Measurements from ENCODE around the gene MSI1.

- TF ChIP-seq CTCF (IDR thresholded peaks at IDR 0.05 in 4 of 5, conservative IDR thresholded peaks at IDR 0.05 in 1 of 5) (no peak), POLR2A (IDR thresholded peaks at IDR 0.05) (no peak)
Observed at GRCh38 chr12:120369603-120370342, 809 bp upstream of the MSI1 start.

All from gastrocnemius medialis (tissue), 4 donors.